Gastrocnemius medialis (tissue), 4 donors: ENCODE data around the gene INSIG1.

Experiments
- CTCF ChIP-seq, 5 experiments: fragments of 450-650 bp in 3 of 5; fragments of 200-600 bp in 2 of 5; sonication (generic) in 2 of 5; IDR thresholded peaks in 4 of 5; conservative IDR thresholded peaks in 1 of 5; 1 replicate in 4 of 5; 2 replicates in 1 of 5; pipeline ENCODE4 v1.5.1; 2016 to 2019; ENCODE audit warnings: antibody characterized with exemption in 5 of 5, mild to moderate bottlenecking in 3 of 5, moderate library complexity in 3 of 5
- POLR2A ChIP-seq, 2 donors: fragments of 450-650 bp; IDR thresholded peaks; one replicate each; pipeline ENCODE4 v1.6.1; 2017; ENCODE audit warnings: antibody characterized with exemption in 2 of 2, mild to moderate bottlenecking in 2 of 2, moderate library complexity in 2 of 2

GRCh38 chr7:155293721-155294510 lies 3.8 kb upstream of the INSIG1 start:
- TF ChIP-seq CTCF (IDR thresholded peaks at IDR 0.05 in 4 of 5, conservative IDR thresholded peaks at IDR 0.05 in 1 of 5) (no peak), POLR2A (IDR thresholded peaks at IDR 0.05) (no peak)
